K562 (cell line): Measurements from ENCODE around the gene VWF. TPM values are rescaled to one million over a fixed set of nuclear protein-coding genes. Genes with fewer than 3 reads are reported as not detected.

Source experiments
- ATAC-seq: fragments of 200-7000 bp; cut with Tn5 transposase; 3 replicates; pipeline ENCODE4 v1.9.1; 2020; ENCODE audit warnings: moderate library complexity
- BruUV-seq: library from RNA; stranded (reverse); fragments of 400-500 nt; replicated peaks from 2 replicates; lab custom pipeline; 2021; lab: Mats Ljungman, UMichigan
- CTCF ChIA-PET: fragments of 300-600 bp; formaldehyde crosslinking; extraction: SDS; loops from one replicate; lab custom pipeline; 2021; ENCODE audit warnings: low intra/inter-chr PET ratio; lab: Yijun Ruan, JAX
- POLR2A ChIA-PET: fragments of 300-600, 350-650 bp; sonication (Branson Sonifier 250); formaldehyde crosslinking; extraction: SDS; loops from one replicate; lab custom pipeline; 2021; ENCODE audit warnings: antibody characterized with exemption, inconsistent platforms; lab: Yijun Ruan, JAX
- DNase-seq, 4 experiments: peaks; one replicate each; pipeline versions ENCODE4 v3.0.0 to v3.0.0-alpha.2; 2011 to 2018; ENCODE audit warnings: low spot score in 3 of 4, mixed read lengths in 3 of 4; ENCODE audit errors: extremely low read depth in 1 of 4
- FAIRE-seq: peaks from 2 replicates; lab custom pipeline; 2011; peaks lifted over from hg19 to GRCh38; lab: Jason Lieb, UNC
- H2AFZ ChIP-seq: 2 replicates; pipeline ENCODE4 v1.6.0; 2011; ENCODE audit warnings: low read depth, low read length, control low read depth, inconsistent platforms
- H3K27ac ChIP-seq: fragments of 200-600 bp; 3 replicates; pipeline ENCODE4 v1.8.0; 2011; ENCODE audit warnings: low read depth, mild to moderate bottlenecking, control low read depth, inconsistent platforms, low read length, moderate library complexity, mixed read lengths; ENCODE audit errors: extremely low read depth
- H3K27me3 ChIP-seq, 2 experiments: fragments of 300-600 bp in 1 of 2; 2 replicates in 1 of 2; 3 replicates in 1 of 2; pipeline versions ENCODE4 v1.6.0 to v1.8.0; 2011; ENCODE audit warnings: inconsistent platforms in 2 of 2, low read length in 2 of 2, mild to moderate bottlenecking in 1 of 2, mixed read lengths in 1 of 2, moderate library complexity in 1 of 2; ENCODE audit not compliant: control insufficient read depth in 2 of 2, insufficient read depth in 2 of 2
- H3K36me3 ChIP-seq: fragments of 300-600 bp; 3 replicates; pipeline ENCODE4 v1.8.0; 2011; ENCODE audit warnings: mild to moderate bottlenecking, low read length, inconsistent platforms; ENCODE audit not compliant: control insufficient read depth, insufficient read depth
- H3K4me1 ChIP-seq, 2 experiments: fragments of 200-600 bp in 1 of 2; replicated peaks in 1 of 2; 2 replicates in 1 of 2; 3 replicates in 1 of 2; pipeline versions ENCODE4 v1.5.1 to v1.8.0; 2011; ENCODE audit warnings: inconsistent platforms in 2 of 2, low read length in 2 of 2, mild to moderate bottlenecking in 1 of 2, mixed read lengths in 1 of 2, moderate library complexity in 1 of 2; ENCODE audit not compliant: control insufficient read depth in 2 of 2, insufficient read depth in 2 of 2
- H3K4me2 ChIP-seq: 2 replicates; pipeline ENCODE4 v1.6.1; 2011; ENCODE audit warnings: low read length, control low read depth, inconsistent platforms, mixed read lengths; ENCODE audit not compliant: insufficient read depth
- H3K4me3 ChIP-seq: fragments of 200-600 bp; sonication (generic), shearing (Covaris generic); 2 replicates; pipeline ENCODE4 v1.5.1; 2016; ENCODE audit warnings: control low read depth, inconsistent platforms
- H3K79me2 ChIP-seq: fragments of 200-600 bp; 3 replicates; pipeline ENCODE4 v1.8.0; 2011; ENCODE audit warnings: low read length, inconsistent platforms; ENCODE audit not compliant: control insufficient read depth, insufficient read depth
- H3K9ac ChIP-seq, 2 experiments: 2 replicates each; pipeline versions ENCODE4 v1.6.0 to v1.6.1; 2011; ENCODE audit warnings: low read depth in 2 of 2, low read length in 2 of 2, control low read depth in 1 of 2, inconsistent platforms in 1 of 2, mild to moderate bottlenecking in 1 of 2, mixed read lengths in 1 of 2; ENCODE audit not compliant: insufficient read depth in 1 of 2
- H3K9me1 ChIP-seq: one replicate; pipeline ENCODE4 v1.6.0; 2011; ENCODE audit warnings: inconsistent platforms, mild to moderate bottlenecking, low read length, moderate library complexity; ENCODE audit not compliant: control insufficient read depth, insufficient read depth
- H3K9me3 ChIP-seq: replicated peaks from 2 replicates; pipeline ENCODE4 v1.5.1; 2011; ENCODE audit warnings: low read depth, low read length, inconsistent platforms; ENCODE audit not compliant: control insufficient read depth, insufficient read depth
- H4K20me1 ChIP-seq: replicated peaks from 2 replicates; pipeline ENCODE4 v1.6.1; 2011; ENCODE audit warnings: low read length, inconsistent platforms, mixed read lengths; ENCODE audit not compliant: control insufficient read depth, insufficient read depth
- CCNT2 ChIP-seq: IDR thresholded peaks from 2 replicates; pipeline ENCODE4 v1.6.1; 2011; ENCODE audit warnings: borderline replicate concordance, low read depth, mild to moderate bottlenecking, moderate library complexity, mixed read lengths, low read length; ENCODE audit not compliant: insufficient read length; ENCODE audit errors: extremely low read depth
- PRPF4 ChIP-seq: fragments of 200-400 bp; formaldehyde crosslinking; IDR thresholded peaks from one replicate; pipeline ENCODE4 v1.6.1; 2017; ENCODE audit warnings: low read length, low read depth, mild to moderate bottlenecking; ENCODE audit not compliant: insufficient read depth, poor library complexity, severe bottlenecking
- TFAP4 ChIP-seq: sonication (generic); formaldehyde crosslinking; IDR thresholded peaks from 2 replicates; pipeline ENCODE4 v1.8.0; 2022; ENCODE audit warnings: missing genetic modification reagents, mild to moderate bottlenecking, moderate library complexity, borderline replicate concordance
- WGBS: fragments of 100-300 bp; shearing (Covaris generic); methylation state at CpG from one replicate; pipeline ENCODE4 v1.1.6; 2016; ENCODE audit warnings: low coverage, mixed read lengths; ENCODE audit not compliant: insufficient coverage; ENCODE audit errors: missing lambda C conversion rate; 5-methylcytosine and 5-hydroxymethylcytosine counted together
- in situ Hi-C: fragments of 300-500 bp; cut with MboI; formaldehyde crosslinking; loops from 4 replicates; pipeline ENCODE4 v1.15.0; 2018; ENCODE audit warnings: inconsistent platforms, mixed read lengths
- intact Hi-C: fragments of 100-400 bp; cut with micrococcal nuclease; formaldehyde crosslinking; loops from 2 replicates; pipeline ENCODE4 v1.14.2; 2022
- polyA plus RNA-seq, 8 experiments: library from polyadenylated mRNA; depleted of rRNA in 4 of 8; stranded (reverse) in 5 of 8; unstranded in 3 of 8; fragments of >200 nt; fragmentation: Nextera tagmentation in 2 of 8; fragmentation: Illumina TruSeq in 1 of 8; extraction: Ambion mirVana in 2 of 8; extraction: Trizol in 1 of 8; gene quantifications; 2 replicates each; pipeline versions ENCODE4 v1.2.1 to v1.2.3, GENCODE V29; 2011 to 2014; ENCODE audit warnings: inconsistent platforms in 1 of 8, missing spikeins in 1 of 8
- total RNA-seq, 7 experiments: library from RNA; depleted of rRNA in 6 of 7; stranded (reverse); fragments of >200 nt in 6 of 7; fragmentation: Illumina TruSeq in 2 of 7; extraction: Trizol in 2 of 7; gene quantifications; 2 replicates each; pipeline versions ENCODE4 v1.2.1 to v1.2.3, GENCODE V29; 2011 to 2021; ENCODE audit warnings: low replicate concordance in 1 of 7

VWF gene
- total and polyA plus RNA-seq, 9 of the 15 experiments (the other 6 are each of a cell fraction or from before 2014, with no cell fraction given) = 0.53 TPM; not detected in 8

DNA sequence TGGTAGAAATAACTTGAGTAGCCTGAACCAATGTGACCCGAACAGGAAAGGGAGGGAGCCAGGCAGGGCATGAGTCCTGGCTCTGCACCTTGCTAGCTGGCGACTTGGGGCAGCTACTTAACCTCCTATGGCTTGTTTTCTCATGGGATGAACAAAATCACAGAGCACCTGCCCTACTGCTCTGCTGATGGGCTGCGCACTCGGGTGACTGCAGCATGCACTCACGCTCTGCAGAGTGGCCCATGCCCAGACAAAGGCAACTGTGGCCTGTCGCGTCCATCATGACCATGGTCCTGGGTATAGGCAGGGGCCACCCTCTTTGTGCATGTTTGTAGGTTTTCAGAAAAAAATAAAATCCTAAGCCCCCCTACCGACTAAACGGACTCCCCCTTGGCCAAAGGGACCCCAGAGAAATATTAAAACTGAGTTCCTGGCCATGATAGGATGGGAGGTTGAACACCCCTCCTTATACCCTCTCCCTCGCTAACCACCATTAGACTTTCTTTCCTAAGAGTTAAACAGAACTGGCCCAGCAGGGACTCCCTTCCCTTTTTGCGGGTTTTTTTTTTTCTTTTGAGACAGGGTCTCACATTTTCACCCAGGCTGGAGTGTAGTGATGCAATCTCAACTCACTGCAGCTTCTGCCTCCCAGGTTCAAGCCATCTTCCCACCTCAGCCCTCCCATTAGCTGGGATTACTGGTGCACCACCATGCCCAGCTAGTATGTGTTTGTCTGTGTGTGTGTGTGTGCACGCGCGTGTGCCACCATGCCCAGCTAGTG is 32.5 kb downstream of the VWF start:
- Histone ChIP-seq H3K4me1 (no peaks in the 10 kb centered on the region), H3K4me2 (no peak overlapping the region), H3K9ac (no peak overlapping the region), H4K20me1 (no peaks in the 10 kb centered on the region), H3K79me2 (no peaks in the 10 kb centered on the region), H3K9me3 (no peaks in the 10 kb centered on the region), H3K27ac (no peak overlapping the region), H3K9me1 (no peaks in the 10 kb centered on the region), H3K4me3 (no peak overlapping the region), H3K27me3 (peaks cover 12 to 44% of the 10 kb centered on the region in 2 experiments; a peak in 4 of 5 replicates), H2AFZ (no peak overlapping the region), H3K36me3 (no peaks in the 10 kb centered on the region)
- CTCF ChIA-PET = no interaction called here
- in situ Hi-C loops = no loop called here
- FAIRE-seq (no peak), ATAC-seq (no peak)
- no TSS peak for BruUV-seq
- POLR2A ChIA-PET = interaction anchor here (1.0 kb wide), 1 partner anchor 9 kb away, joined by 4 read pairs; no protein-coding TSS in a partner anchor
- TF ChIP-seq PRPF4 = no peak
- no peak for TF ChIP-seq CCNT2
- TF ChIP-seq TFAP4 = no peak
- TF ChIP-seq, all 486 proteins: peak for 0
- no peak for DNase-seq
- intact Hi-C loops = no loop called here
- 0% methylated on average over 6 of the region's 14 CpGs for WGBS
